K562 (cell line): ENCODE data around the gene DHDH. TPM values are rescaled to one million over a fixed set of nuclear protein-coding genes. Genes with fewer than 3 reads are reported as not detected.

Source experiments
- BRF1 ChIP-seq: IDR thresholded peaks from 3 replicates; pipeline ENCODE4 v1.6.1; 2011; ENCODE audit warnings: borderline replicate concordance, mild to moderate bottlenecking; ENCODE audit not compliant: insufficient read length; ENCODE audit errors: extremely low read depth
- EGR1 ChIP-seq: fragments of 450-650 bp; conservative IDR thresholded peaks from 2 replicates; pipeline ENCODE4 v1.6.1; 2017; ENCODE audit warnings: mild to moderate bottlenecking
- FOXA1 ChIP-seq: fragments of 450-650 bp; IDR thresholded peaks from 2 replicates; pipeline ENCODE4 v1.6.1; 2016; ENCODE audit warnings: mild to moderate bottlenecking, borderline replicate concordance
- GTF2A2 ChIP-seq: IDR thresholded peaks from 2 replicates; pipeline ENCODE4 v1.6.1; 2016; ENCODE audit warnings: mild to moderate bottlenecking, missing genetic modification characterization, missing compliant biosample characterization
- HMG20B ChIP-seq: fragments of 250-450 bp; sonication (Bioruptor Pico); IDR thresholded peaks from 2 replicates; pipeline ENCODE4 v1.5.0; 2021; ENCODE audit warnings: mild to moderate bottlenecking
- HNRNPL ChIP-seq: fragments of 200-400 bp; formaldehyde crosslinking; IDR thresholded peaks from 2 replicates; pipeline ENCODE4 v1.6.1; 2017; ENCODE audit warnings: low read depth, mild to moderate bottlenecking, low read length
- KLF6 ChIP-seq: fragments of 250-450 bp; sonication (Bioruptor Pico); IDR thresholded peaks from 2 replicates; pipeline ENCODE4 v1.4.0; 2020; ENCODE audit warnings: mild to moderate bottlenecking, moderate library complexity, borderline replicate concordance
- NCOA6 ChIP-seq: fragments of 450-650 bp; IDR thresholded peaks from 2 replicates; pipeline ENCODE4 v1.6.1; 2017; ENCODE audit warnings: mild to moderate bottlenecking
- RBM14 ChIP-seq: fragments of 200-400 bp; formaldehyde crosslinking; IDR thresholded peaks from 2 replicates; pipeline ENCODE4 v1.6.1; 2018; ENCODE audit warnings: low read depth, mild to moderate bottlenecking, low read length, moderate library complexity, borderline replicate concordance; ENCODE audit not compliant: insufficient read depth
- SNIP1 ChIP-seq: fragments of 450-650 bp; IDR thresholded peaks from 2 replicates; pipeline ENCODE4 v1.7.1; 2017; ENCODE audit warnings: low read depth, mild to moderate bottlenecking
- SRSF1 ChIP-seq: fragments of 200-400 bp; formaldehyde crosslinking; IDR thresholded peaks from 2 replicates; pipeline ENCODE4 v1.6.1; 2017; ENCODE audit warnings: mild to moderate bottlenecking, low read depth, low read length, moderate library complexity
- STAG1 ChIP-seq: sonication (generic); formaldehyde crosslinking; IDR thresholded peaks from 2 replicates; pipeline ENCODE4 v1.5.0; 2020; ENCODE audit warnings: missing genetic modification reagents, borderline replicate concordance
- TAF15 ChIP-seq: fragments of 200-400 bp; formaldehyde crosslinking; IDR thresholded peaks from 2 replicates; pipeline ENCODE4 v1.6.1; 2017; ENCODE audit warnings: mild to moderate bottlenecking, low read depth, low read length, moderate library complexity
- ZNF134 ChIP-seq: fragments of 250-450 bp; sonication (Bioruptor Pico); conservative IDR thresholded peaks from 2 replicates; pipeline ENCODE4 v1.4.0; 2020
- polyA plus RNA-seq, 8 experiments: library from polyadenylated mRNA; depleted of rRNA in 4 of 8; stranded (reverse) in 5 of 8; unstranded in 3 of 8; fragments of >200 nt; fragmentation: Nextera tagmentation in 2 of 8; fragmentation: Illumina TruSeq in 1 of 8; extraction: Ambion mirVana in 2 of 8; extraction: Trizol in 1 of 8; gene quantifications; 2 replicates each; pipeline versions ENCODE4 v1.2.1 to v1.2.3, GENCODE V29; 2011 to 2014; ENCODE audit warnings: inconsistent platforms in 1 of 8, missing spikeins in 1 of 8
- total RNA-seq, 7 experiments: library from RNA; depleted of rRNA in 6 of 7; stranded (reverse); fragments of >200 nt in 6 of 7; fragmentation: Illumina TruSeq in 2 of 7; extraction: Trizol in 2 of 7; gene quantifications; 2 replicates each; pipeline versions ENCODE4 v1.2.1 to v1.2.3, GENCODE V29; 2011 to 2021; ENCODE audit warnings: low replicate concordance in 1 of 7
- TF ChIP-seq, protein P1 (sequence below): fragments of 450-650 bp; IDR thresholded peaks from 2 replicates; pipeline ENCODE4 v1.6.1; 2016; ENCODE audit warnings: borderline replicate concordance
- TF ChIP-seq, protein P2 (sequence below): sonication (generic); formaldehyde crosslinking; IDR thresholded peaks from 2 replicates; pipeline ENCODE4 v1.8.1; 2022; ENCODE audit warnings: missing genetic modification reagents
- TF ChIP-seq, protein P3 (sequence below): fragments of 450-650 bp; formaldehyde crosslinking; IDR thresholded peaks from 2 replicates; pipeline ENCODE4 v1.4.0; 2020; ENCODE audit warnings: mild to moderate bottlenecking, moderate library complexity
- TF ChIP-seq, protein P4 (sequence below): fragments of 250-450 bp; sonication (Bioruptor Pico); IDR thresholded peaks from 2 replicates; pipeline ENCODE4 v1.8.0; 2021; ENCODE audit warnings: mild to moderate bottlenecking, moderate library complexity
- TF ChIP-seq, protein P5 (sequence below): fragments of 250-450 bp; sonication (Bioruptor Pico); IDR thresholded peaks from 2 replicates; pipeline ENCODE4 v1.5.0; 2020; ENCODE audit warnings: mild to moderate bottlenecking

The DHDH gene
- total and polyA plus RNA-seq, 9 of the 15 experiments (the other 6 are each of a cell fraction or from before 2014, with no cell fraction given) = 0.37 to 1.9 (median 0.87) TPM

DNA sequence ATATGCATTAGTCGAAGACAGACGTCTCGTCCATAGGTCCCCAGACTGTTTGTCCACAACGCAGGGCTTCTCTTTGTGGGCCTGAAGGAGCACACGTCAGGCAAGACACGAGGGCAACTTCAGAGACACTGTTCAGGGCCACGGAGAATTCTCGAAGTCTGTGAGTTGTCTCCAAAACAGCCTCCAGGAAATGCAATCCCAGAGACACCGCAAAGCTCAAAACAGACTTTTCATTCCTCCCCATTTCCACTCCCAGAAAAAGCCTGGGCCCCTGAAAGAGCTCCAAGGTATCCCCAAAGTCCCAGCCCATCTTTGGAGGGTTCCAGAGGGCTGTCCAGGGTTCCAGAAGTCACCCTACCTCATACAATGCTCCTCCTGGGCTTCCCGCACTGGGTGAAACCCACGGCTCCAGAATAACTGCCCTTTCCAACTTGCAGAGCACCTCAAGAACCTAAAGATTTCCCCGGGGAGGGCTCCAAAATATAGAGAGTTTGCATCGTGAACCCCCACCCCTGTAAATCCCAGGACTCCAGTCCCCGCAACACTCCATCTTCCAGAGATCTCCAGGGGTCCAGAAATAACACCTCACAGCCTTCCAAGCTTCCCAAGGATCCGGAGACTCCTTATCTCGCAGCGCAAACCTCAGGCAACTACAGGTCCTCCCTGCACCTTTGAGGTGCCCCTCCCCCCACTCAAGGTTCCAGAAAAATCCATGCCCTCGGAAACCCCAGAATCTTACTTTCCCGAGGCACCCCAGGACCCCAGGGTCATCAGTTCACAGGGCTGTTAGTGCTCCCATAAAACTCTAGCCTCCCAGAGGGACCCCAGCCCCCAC lies 30.9 kb downstream of the DHDH start (continued):
- TF ChIP-seq NCOA6 (no peak), EGR1 (0 out of 2 replicates have a peak, but pooled peaks have one; percentile 13), GTF2A2 (tag) (no peak), SNIP1 (no peak), KLF6 (CRISPR knock-in tag) (no peak), FOXA1 (no peak), BRF1 (no peak), HMG20B (CRISPR knock-in tag) (no peak), ZNF134 (CRISPR knock-in tag) (no peak), STAG1 (CRISPR knock-in tag) (no peak), HNRNPL (no peak), TAF15 (no peak), SRSF1 (no peak), RBM14 (no peak)
- TF ChIP-seq, protein P1, sequence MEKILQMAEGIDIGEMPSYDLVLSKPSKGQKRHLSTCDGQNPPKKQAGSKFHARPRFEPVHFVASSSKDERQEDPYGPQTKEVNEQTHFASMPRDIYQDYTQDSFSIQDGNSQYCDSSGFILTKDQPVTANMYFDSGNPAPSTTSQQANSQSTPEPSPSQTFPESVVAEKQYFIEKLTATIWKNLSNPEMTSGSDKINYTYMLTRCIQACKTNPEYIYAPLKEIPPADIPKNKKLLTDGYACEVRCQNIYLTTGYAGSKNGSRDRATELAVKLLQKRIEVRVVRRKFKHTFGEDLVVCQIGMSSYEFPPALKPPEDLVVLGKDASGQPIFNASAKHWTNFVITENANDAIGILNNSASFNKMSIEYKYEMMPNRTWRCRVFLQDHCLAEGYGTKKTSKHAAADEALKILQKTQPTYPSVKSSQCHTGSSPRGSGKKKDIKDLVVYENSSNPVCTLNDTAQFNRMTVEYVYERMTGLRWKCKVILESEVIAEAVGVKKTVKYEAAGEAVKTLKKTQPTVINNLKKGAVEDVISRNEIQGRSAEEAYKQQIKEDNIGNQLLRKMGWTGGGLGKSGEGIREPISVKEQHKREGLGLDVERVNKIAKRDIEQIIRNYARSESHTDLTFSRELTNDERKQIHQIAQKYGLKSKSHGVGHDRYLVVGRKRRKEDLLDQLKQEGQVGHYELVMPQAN = no peak
- TF ChIP-seq, protein P2, sequence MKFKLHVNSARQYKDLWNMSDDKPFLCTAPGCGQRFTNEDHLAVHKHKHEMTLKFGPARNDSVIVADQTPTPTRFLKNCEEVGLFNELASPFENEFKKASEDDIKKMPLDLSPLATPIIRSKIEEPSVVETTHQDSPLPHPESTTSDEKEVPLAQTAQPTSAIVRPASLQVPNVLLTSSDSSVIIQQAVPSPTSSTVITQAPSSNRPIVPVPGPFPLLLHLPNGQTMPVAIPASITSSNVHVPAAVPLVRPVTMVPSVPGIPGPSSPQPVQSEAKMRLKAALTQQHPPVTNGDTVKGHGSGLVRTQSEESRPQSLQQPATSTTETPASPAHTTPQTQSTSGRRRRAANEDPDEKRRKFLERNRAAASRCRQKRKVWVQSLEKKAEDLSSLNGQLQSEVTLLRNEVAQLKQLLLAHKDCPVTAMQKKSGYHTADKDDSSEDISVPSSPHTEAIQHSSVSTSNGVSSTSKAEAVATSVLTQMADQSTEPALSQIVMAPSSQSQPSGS = no peak
- TF ChIP-seq, protein P3, sequence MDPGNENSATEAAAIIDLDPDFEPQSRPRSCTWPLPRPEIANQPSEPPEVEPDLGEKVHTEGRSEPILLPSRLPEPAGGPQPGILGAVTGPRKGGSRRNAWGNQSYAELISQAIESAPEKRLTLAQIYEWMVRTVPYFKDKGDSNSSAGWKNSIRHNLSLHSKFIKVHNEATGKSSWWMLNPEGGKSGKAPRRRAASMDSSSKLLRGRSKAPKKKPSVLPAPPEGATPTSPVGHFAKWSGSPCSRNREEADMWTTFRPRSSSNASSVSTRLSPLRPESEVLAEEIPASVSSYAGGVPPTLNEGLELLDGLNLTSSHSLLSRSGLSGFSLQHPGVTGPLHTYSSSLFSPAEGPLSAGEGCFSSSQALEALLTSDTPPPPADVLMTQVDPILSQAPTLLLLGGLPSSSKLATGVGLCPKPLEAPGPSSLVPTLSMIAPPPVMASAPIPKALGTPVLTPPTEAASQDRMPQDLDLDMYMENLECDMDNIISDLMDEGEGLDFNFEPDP (CRISPR knock-in tag) = no peak
- TF ChIP-seq, protein P4, sequence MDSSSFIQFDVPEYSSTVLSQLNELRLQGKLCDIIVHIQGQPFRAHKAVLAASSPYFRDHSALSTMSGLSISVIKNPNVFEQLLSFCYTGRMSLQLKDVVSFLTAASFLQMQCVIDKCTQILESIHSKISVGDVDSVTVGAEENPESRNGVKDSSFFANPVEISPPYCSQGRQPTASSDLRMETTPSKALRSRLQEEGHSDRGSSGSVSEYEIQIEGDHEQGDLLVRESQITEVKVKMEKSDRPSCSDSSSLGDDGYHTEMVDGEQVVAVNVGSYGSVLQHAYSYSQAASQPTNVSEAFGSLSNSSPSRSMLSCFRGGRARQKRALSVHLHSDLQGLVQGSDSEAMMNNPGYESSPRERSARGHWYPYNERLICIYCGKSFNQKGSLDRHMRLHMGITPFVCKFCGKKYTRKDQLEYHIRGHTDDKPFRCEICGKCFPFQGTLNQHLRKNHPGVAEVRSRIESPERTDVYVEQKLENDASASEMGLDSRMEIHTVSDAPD (CRISPR knock-in tag) = 0 out of 2 replicates have a peak, but pooled peaks have one; percentile 13
- TF ChIP-seq, protein P5, sequence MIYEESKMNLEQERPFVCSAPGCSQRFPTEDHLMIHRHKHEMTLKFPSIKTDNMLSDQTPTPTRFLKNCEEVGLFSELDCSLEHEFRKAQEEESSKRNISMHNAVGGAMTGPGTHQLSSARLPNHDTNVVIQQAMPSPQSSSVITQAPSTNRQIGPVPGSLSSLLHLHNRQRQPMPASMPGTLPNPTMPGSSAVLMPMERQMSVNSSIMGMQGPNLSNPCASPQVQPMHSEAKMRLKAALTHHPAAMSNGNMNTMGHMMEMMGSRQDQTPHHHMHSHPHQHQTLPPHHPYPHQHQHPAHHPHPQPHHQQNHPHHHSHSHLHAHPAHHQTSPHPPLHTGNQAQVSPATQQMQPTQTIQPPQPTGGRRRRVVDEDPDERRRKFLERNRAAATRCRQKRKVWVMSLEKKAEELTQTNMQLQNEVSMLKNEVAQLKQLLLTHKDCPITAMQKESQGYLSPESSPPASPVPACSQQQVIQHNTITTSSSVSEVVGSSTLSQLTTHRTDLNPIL (CRISPR knock-in tag) = no peak
